GM21367 (cell line): ENCODE measurements around the gene EARS2.
"Not testable (repeated sequence)": the region's sequence is repeated elsewhere in the genome, so short reads cannot be mapped to it uniquely, and the experiment has no call there.

Experiments
- ATAC-seq: cut with Tn5 transposase; IDR thresholded peaks from one replicate; pipeline ENCODE4 v1.9.1; 2021; ENCODE audit not compliant: unreplicated experiment

The EARS2 gene

DNA sequence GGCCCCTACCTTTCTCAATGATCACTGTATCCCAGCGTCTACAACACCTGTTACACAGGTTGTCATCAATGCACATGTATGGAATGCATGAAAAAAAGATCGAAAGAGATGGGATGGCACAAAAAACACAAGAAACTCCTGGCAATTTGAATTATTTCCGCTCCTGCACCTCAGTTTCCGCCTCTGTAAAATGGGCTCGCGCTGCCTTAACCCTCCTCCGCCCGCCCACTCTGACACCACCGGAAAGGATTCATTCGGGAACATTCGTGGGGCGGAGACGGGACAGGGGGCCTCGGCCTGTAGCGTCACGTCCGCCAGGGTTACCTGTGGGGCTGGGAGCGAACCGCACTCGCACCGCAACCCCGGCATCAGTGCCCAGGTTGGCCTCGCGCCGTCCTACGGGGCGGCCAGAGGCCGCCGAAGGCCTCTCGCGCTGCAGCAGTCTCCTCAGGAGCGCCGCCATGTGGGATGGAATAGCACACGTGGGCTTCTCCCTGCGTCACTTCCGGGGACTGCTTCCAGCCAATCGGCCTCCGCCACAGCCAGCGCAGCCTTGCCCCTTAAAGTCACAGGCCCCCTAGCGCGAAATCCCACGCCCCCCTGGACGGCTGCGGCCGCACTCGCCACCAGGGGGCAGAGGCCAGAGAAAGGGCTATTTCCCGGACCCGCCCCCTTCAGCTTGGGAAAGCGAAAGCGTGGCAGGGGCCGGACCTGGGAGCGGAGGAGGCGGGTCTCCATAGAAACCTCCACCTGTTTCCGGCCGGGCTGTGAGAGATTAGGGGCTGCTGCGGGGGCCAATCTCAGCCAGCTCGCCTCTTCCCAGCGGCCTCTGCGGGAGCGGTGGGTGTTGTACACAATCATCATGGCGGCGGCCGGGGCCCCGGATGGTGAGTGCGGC is at the start of gene EARS2, which contains the start of gene UBFD1:
TSS of gene EARS2 (minus strand) at position 470 of the 898 bp plus-strand sequence. CDS start at position 463, 7 bp downstream.
TSS of gene UBFD1 (plus strand) at position 847 of the 898 bp plus-strand sequence. CDS start at position 863, 16 bp downstream.
- peak; percentile 82 for ATAC-seq

DNA sequence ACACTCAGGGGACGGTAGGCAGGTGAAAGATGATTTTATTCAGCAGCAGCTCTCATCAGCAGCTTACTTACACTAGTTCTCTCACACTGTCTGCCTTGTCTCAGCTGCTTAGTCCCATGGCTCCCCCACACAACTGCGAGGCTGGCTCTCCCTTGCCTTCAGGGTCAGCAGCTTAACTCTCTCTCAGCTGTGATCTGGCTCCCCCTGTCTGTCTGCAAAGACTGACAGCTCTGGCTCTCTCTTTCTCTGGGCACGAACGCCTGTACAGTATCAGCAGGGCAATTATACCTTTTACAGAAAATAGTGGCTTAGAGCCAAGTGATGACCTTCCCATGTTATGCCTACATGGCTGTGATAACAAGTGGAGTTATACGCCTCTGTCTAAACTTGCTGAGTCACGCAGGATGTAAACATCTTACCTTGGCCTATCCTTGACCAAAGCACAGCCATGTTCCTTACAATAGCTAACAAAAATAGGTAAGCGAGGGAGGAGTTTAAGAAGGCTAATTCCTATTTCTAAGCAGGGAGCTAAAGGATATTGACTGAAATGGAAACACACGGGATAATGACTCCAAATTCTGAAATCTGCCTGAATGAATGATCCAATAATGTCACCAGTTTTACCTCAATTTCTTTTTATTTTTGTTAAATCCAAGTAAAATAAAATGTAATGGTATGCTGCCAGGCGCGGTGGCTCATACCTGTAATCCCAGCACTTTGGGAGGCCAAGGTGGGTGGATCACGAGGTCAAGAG is 40.0 kb upstream of the EARS2 start:
- no peak for ATAC-seq

DNA sequence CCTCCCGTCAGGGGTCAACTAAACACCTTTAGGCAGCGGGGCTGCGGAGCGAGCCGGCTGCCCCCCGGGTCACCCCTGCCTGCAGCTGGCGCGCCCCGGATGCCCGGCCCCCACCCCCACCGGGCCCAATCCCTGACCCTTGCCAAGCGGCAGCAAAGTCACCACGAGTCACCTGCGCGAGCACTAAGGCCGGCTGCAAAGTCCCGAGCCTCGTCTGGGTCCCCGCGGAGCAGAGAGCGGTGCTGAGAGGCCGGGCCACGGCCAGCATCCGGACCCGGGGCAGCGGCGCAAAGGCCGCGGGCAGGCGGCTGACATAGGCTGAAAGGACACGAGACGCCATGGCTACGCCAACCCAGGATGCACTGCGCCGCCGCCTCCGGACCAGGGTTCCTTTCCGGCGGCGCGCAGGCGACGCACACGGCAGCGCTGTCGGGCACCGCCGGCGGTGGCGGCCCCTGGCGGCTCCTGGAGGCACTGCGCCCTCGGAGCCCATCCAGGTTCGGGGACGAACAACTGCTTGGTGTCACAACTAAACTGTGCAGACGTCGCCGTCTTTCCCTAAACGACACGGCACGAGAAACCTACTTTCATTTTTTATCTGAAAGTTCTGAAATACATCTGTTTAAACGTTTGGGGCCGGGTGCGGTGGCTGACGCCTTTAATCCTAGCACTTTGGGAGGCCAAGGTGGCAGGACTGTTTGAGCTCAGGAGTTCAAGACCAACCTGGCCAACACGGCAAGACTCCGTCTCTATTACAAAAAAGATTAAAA is 39.0 kb upstream of the EARS2 start, which contains the start of gene NDUFAB1:
TSS of gene NDUFAB1 (minus strand) at position 366 of the 770 bp plus-strand sequence. CDS start at position 340, 26 bp downstream.
- ATAC-seq: peak; percentile 75

DNA sequence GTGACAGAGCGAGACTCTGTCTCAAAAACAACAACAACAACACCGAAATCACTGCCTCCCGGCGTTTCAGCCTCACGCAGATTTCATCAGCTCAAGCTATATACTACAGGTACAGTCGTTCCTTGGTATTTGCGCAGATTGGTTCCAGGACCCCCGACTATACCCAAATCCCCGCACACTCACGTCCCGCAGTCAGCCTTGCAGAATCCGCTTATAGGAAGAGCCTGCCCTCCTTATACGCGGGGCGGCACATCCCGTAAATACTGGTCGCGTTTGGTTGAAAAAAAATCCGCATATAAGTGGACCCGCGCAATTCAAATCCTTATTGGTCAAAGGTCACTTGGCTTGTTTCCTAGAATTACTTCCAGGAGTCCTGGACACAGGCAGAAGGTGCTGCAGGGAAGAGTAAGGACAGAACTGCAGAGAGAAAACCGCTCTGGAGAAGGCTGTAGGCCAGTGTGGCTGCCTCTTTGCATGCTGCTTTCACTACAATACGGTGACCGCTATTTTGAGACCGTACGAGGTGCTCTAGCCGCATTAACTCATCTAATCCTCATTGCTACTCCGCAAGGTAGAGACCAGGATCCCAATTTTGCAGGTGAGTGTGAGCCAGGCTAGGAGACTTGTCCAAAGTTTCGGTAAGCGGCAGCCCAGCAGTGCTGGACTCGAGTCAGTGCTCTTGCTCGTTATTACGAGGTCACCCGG is 38.2 kb upstream of the EARS2 start:
- ATAC-seq: no peak

DNA sequence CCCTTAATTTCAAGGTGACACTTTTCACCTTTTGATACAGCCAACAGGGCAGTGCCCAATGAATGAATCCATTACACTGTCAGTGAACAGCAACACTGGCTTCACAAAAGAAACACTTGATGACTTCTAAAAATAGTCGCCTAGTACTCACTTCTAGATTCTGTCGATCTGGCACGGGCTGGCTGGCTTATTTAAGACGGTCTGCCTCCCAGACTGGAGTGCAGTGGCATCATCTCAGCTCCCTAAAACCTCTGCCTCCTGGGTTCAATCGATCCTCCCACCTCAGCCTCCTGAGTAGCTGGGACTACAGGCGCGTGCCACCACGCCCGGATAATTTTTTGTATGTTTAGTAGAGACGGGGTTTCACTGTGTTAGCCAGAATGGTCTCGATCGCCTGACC is 37.0 kb upstream of the EARS2 start:
- no peak for ATAC-seq

DNA sequence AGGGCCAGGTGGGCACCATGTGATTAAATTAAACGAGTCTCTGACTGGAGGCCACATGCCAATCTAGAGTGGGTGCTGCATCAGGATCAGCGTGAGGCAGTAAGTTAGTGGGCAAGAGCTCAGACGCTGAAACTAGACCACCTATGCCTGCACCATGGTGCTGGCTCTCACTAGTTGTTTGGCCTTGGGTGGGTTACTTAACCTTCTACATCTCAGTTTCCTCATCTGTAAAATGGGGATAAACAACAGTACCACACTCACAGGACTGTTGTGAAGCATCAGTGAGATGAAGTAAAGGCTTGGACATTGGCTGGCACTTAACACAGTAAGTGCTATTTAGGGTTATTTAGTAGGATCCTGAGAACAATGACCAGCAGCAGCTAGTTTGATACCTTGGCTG is 33.0 kb upstream of the EARS2 start:
- ATAC-seq: no peak

DNA sequence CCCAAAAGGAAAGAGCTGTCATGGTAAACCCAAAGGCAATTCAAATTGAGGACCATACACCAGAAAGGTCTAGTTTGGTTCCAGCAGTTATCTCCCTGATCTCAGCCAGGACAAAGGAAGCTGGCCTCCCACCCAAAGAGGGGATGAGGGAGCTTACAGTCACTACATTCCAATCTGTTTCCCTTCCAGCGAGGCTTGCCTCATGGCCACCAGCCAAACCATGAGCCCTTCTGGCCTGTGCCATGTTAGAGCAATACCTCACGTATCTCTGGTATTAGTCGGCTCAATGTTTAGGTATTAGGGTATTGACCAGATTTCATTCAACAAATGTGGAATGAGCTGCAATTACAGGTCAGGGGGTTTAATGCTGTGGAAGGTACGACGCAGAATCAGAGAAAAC is 30.6 kb upstream of the EARS2 start:
- ATAC-seq: no peak

DNA sequence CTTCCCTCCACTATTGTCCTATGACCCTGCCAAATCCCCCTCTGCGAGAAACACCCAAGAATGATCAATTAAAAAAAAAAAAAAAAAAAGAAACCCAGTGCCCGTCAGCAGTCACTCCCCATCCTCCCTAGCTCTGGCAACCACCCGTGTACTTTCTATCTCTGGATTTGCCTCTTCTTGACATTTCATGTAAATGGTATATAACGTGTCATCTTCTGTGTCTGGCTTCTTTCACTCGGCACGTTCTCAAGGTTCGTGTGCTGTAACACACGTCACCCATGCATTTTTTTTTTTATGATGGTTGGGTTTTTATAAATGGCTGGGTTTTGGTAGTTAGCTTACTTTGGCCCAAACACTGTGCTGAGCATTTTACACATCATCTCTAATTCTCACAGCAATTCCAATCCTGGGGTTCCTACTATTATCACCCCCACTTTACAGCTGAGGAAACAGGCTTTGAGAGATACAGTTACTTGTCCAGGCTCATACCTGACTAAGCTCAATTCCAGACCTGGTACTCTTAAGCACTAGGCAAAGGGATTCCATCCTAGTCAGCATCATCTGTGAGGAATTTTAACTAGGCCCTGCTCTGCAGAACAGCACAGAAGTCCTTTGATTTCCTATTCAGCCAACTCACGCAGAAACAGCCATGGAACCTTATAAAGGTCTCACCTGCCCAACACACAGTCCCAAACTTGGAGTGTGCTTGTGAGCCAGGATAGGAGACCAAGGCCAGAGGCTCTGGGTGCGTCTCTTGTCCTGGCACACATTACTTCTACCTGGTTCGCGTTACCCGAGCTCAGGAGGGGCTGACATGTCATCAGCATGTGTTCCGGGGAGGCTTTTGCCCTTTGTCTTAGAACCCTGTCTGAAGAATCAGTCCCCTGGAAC is 27.3 kb upstream of the EARS2 start:
- no peak for ATAC-seq

DNA sequence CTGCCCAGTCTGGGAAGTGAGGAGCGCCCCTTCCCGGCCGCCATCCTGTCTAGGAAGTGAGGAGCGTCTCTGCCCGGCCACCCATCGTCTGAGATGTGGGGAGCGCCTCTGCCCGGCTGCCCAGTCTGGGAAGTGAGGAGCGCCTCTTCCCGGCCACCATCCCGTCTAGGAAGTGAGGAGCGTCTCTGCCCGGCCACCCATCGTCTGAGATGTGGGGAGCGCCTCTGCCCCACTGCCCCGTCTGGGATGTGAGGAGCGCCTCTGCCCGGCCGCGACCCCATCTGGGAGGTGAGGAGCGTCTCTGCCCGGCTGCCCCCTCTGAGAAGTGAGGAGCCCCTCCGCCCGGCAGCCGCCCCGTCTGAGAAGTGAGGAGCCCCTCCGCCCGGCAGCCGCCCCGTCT is 26.1 kb upstream of the EARS2 start:
- ATAC-seq: not testable (repeated sequence)

DNA sequence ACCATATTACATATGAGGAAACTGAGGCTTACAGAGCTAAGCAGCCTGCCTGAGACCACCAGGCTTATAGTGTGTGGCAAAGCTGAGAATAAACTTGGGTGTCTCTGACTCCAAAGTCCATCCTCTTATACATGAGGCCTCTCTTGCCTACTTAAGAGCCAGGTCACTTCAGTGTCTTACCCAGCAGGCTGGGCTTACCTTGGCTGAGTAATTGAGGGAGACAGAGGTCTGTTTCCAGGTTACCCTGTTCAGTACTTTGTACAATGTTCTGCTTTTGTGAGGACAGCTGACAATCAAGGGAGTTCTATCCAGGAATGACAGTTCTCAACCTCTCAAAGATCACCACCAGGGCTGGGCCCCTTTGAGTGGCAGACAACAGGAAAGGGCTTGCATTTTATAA is 24.6 kb upstream of the EARS2 start:
- no peak for ATAC-seq

DNA sequence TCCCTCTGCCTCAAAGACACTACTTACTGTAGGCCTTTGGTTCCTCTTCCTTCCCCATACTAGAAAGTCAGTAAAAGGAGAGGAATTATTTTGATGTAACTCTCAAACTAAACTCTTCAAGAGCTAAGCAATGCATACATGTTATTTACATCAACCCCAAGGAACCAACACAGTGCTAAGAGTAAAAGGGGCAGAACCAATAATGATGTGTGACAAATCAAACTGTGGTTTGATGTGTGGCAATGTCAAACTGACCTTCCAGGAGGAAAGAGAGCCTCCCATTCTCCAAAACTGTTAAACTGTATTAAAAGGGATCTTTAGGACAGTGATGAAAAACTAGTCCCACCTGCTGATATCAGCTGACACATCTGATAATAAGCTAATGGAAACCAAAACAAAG is 23.2 kb upstream of the EARS2 start:
- ATAC-seq: no peak

DNA sequence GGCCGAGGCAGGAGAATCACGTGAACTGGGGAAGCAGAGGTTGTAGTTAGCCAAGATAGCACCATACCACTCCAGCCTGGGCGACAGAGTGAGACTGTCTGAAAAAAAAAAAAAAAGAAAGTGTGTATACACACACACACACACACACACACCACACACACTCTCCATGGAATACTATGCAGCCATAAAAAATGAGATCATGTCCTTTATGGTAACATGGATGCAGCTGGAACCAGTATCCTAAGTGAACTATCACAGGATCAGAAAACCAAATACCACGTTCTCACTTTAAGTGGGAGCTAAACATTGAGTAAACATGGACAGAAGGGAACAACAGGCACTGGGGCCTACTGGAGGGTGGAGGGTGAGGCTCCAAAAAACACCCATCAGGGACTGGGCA is 22.2 kb upstream of the EARS2 start:
- ATAC-seq: no peak

DNA sequence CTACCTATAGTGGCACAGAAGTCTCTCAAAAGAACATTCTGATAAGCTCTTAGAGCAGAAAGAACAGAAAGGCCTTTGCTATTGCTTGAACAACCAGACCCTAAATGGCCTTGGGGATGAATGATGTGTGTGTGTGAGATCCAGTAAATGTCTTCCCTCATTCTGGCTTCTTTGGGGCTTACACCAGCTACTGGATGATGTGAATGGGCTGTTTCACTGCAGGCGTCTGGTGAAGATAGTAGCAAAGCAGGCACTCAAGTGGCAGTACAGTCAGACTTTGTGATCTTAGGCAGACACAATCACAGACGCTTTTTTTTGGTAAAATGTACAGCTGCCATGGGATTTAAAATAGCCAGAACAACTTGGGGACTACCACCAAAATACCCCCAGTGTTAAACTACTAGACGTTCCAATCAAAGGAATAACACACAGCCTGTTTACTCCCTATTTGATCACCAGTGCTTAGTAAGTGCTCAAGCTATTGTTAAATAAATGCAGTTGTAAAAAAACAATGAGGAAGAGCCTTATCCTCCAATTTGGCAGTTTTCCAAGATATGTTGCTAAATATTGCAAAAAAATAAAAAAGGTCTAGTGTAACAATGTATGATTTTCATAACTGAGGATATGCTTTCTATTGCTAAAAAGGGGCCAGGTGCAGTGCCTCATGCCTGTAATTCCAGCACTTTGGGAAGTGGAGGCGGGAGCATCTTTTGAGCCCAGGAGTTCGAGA is 21.1 kb upstream of the EARS2 start:
- no peak for ATAC-seq

DNA sequence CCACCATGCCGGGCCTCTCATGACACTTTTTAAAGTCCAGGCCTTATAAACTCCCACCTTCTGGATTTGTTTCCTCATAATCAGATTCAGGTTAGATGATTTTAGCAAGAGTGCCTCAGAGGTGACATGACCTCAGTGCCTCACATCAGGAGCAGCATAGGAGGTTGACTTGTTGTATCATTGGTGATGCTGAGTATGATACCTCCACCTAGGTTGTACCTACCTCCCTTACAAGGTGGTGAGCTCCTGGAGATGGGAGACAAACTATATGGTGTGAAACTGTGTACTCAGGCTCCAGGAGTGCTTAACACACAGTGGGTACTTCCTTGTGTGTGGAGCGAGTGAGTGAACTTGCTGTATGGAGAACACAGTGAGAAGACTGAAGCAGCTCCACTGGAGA is 20.3 kb upstream of the EARS2 start:
- no peak for ATAC-seq

DNA sequence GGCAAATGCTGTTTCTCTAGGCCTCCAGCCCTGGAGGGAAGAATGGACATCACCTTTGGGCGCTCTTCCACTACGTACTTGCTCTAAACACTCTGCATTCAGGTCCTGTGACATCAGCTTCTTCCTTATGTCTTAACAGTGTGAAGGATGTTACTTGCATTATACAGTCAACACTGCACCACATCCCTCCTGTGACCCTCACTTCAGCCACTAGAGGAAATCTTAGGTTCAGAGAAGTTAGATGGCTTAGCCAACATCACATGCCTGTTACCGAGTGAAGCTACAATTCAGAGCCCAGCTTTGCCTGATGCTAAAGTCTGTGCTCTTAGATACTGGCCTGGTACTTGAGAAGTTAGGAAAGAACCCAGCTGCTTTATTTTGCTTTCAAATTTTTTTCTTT is 18.7 kb upstream of the EARS2 start:
- ATAC-seq: no peak

DNA sequence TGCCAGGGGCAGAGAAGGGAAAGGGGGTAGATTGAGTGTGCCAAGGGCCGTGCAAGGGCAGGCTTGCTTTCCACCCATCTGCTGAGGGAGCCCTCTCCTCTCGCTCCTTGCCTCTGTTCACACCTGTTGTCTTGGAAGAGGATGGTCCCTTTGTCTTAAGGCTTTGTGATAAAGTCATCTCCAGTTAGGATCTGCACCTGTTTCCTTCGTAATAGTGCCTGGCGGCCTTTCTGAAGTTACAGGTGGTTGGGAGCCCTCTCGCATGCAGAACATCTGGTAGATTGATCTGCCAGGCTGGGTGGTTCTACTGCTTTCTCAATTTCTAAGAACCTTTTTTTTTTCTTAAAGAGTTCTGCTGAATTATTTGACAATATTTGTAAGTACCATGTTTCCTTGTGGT is 16.7 kb upstream of the EARS2 start:
- no peak for ATAC-seq

DNA sequence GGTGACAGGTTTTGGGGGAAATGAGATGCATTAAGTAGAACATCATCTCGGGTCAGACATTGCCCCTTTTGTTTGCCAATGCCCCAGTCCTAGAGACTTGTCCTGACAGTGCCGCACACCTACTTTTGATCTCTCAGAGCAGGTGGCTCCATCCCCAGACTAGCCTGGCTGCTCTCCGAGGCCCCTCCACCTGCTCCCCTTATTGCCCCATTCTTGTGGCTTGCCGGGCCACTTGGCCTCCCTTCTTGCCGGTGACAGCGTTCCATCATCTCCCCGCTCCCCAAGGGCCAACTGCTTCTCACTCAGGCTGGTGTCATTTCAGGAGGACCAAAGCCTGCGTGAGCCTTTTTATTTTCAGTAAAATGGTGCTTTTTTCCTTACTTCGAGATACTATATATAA is 15.2 kb upstream of the EARS2 start:
- no peak for ATAC-seq

DNA sequence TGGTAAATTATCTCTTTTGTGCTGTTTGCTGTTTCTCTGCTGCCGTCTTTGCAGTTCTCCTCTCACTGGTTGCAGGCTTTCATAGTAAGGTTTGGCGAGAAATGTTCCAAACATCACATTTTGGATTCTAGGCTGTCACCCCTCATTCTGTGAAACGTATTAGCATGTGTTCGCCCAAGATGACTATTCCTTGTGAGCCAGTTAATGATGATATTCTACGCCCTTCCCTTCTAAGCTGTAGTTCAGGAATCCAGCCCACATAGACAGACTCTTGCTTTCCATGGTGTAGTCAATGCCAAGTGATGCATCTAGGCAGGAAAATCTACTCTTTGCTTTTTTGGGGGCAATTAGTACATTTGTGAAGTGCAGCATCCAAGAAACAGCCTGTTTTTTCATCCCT is 14.7 kb upstream of the EARS2 start:
- no peak for ATAC-seq
